Endothelial cell of umbilical vein (primary cell): ENCODE results near the gene RSPH6A. TPM values are rescaled to one million over a fixed set of nuclear protein-coding genes. Genes with fewer than 3 reads are reported as not detected.

ENCODE experiments used
- BruUV-seq: library from RNA; stranded (reverse); fragments of 400-500 nt; replicated peaks from 2 replicates; lab custom pipeline; 2021; lab: Mats Ljungman, UMichigan
- CTCF ChIA-PET: fragments of 300-600, 350-600 bp; sonication (Branson Sonifier 250); formaldehyde crosslinking; loops from one replicate; lab custom pipeline; 2021; ENCODE audit warnings: antibody characterized with exemption, inconsistent platforms; lab: Charles Lee
- POLR2A ChIA-PET: fragments of 300-600, 350-600 bp; sonication (Branson Sonifier 250); formaldehyde crosslinking; loops from one replicate; lab custom pipeline; 2021; ENCODE audit warnings: antibody characterized with exemption, inconsistent platforms; lab: Charles Lee
- DNase-seq: peaks from one replicate; pipeline ENCODE4 v3.0.0-alpha.2; 2011; ENCODE audit warnings: low read depth, low spot score
- FAIRE-seq: peaks from 2 replicates; lab custom pipeline; 2011; peaks lifted over from hg19 to GRCh38; lab: Jason Lieb, UNC
- H2AFZ ChIP-seq: 2 replicates; pipeline ENCODE4 v1.6.0; 2012; ENCODE audit warnings: low read depth, low read length, control low read depth, inconsistent platforms
- H3K27ac ChIP-seq: 2 replicates; pipeline ENCODE4 v1.5.1; 2011; ENCODE audit warnings: low read depth, mild to moderate bottlenecking, control low read depth, low read length, moderate library complexity; ENCODE audit not compliant: insufficient read depth
- H3K27me3 ChIP-seq, 2 experiments: 2 replicates each; pipeline versions ENCODE4 v1.6.0 to v1.6.1; 2011; ENCODE audit warnings: low read length in 2 of 2, mixed read lengths in 1 of 2; ENCODE audit not compliant: control insufficient read depth in 2 of 2, insufficient read depth in 2 of 2
- H3K36me3 ChIP-seq, 2 experiments: 2 replicates in 1 of 2; 3 replicates in 1 of 2; pipeline ENCODE4 v1.5.1; 2011; ENCODE audit warnings: low read length in 2 of 2, mild to moderate bottlenecking in 1 of 2, moderate library complexity in 1 of 2; ENCODE audit not compliant: control insufficient read depth in 2 of 2, insufficient read depth in 2 of 2; ENCODE audit errors: extremely low read depth in 1 of 2
- H3K4me1 ChIP-seq: 3 replicates; pipeline ENCODE4 v1.5.1; 2011; ENCODE audit warnings: mild to moderate bottlenecking, low read length; ENCODE audit not compliant: control insufficient read depth, insufficient read depth; ENCODE audit errors: extremely low read depth
- H3K4me2 ChIP-seq: 2 replicates; pipeline ENCODE4 v1.6.1; 2011; ENCODE audit warnings: low read length, control low read depth, mixed read lengths; ENCODE audit not compliant: insufficient read depth
- H3K4me3 ChIP-seq, 3 experiments: fragments of 200-600 bp in 1 of 3; sonication (generic), shearing (Covaris generic) in 1 of 3; replicated peaks in 1 of 3; 2 replicates each; pipeline ENCODE4 v1.5.1; 2011 to 2016; ENCODE audit warnings: control low read depth in 3 of 3, low read length in 3 of 3, mild to moderate bottlenecking in 2 of 3, inconsistent platforms in 1 of 3, low read depth in 1 of 3, moderate library complexity in 1 of 3; ENCODE audit not compliant: insufficient read depth in 1 of 3
- H3K79me2 ChIP-seq: 2 replicates; pipeline ENCODE4 v1.6.0; 2012; ENCODE audit warnings: low read length, inconsistent platforms; ENCODE audit not compliant: control insufficient read depth, insufficient read depth
- H3K9ac ChIP-seq: replicated peaks from 2 replicates; pipeline ENCODE3; 2011; ENCODE audit warnings: low read length, control low read depth; ENCODE audit not compliant: insufficient read depth; ENCODE audit errors: extremely low read depth
- H3K9me1 ChIP-seq: replicated peaks from 3 replicates; pipeline ENCODE4 v1.6.0; 2011; ENCODE audit warnings: mild to moderate bottlenecking, low read length; ENCODE audit not compliant: control insufficient read depth, insufficient read depth; ENCODE audit errors: extremely low read depth
- H3K9me3 ChIP-seq: replicated peaks from 2 replicates; pipeline ENCODE4 v1.5.1; 2012; ENCODE audit warnings: low read length, inconsistent platforms; ENCODE audit not compliant: control insufficient read depth, insufficient read depth
- H4K20me1 ChIP-seq: replicated peaks from 2 replicates; pipeline ENCODE3; 2011; ENCODE audit warnings: mild to moderate bottlenecking, low read length; ENCODE audit not compliant: control insufficient read depth, insufficient read depth; ENCODE audit errors: extremely low read depth
- CTCF ChIP-seq, 2 donors: IDR thresholded peaks; 1 replicate in 1 of 2; 2 replicates in 1 of 2; pipeline ENCODE4 v1.5.1; 2011; ENCODE audit warnings: low read length in 2 of 2, mild to moderate bottlenecking in 2 of 2, moderate library complexity in 2 of 2, control low read depth in 1 of 2, inconsistent platforms in 1 of 2, low read depth in 1 of 2; ENCODE audit not compliant: insufficient read depth in 1 of 2; ENCODE audit errors: extremely low read depth in 1 of 2
- EZH2 ChIP-seq: IDR thresholded peaks from 2 replicates; pipeline ENCODE4 v1.6.1; 2012; ENCODE audit warnings: borderline replicate concordance, low read depth, mild to moderate bottlenecking, moderate library complexity, low read length, inconsistent platforms; ENCODE audit not compliant: severe bottlenecking
- FOS ChIP-seq: IDR thresholded peaks from 2 replicates; pipeline ENCODE4 v1.6.1; 2011; ENCODE audit warnings: mild to moderate bottlenecking, low read length, moderate library complexity, borderline replicate concordance; ENCODE audit not compliant: insufficient read depth
- GATA2 ChIP-seq: IDR thresholded peaks from 2 replicates; pipeline ENCODE4 v1.7.0; 2011; ENCODE audit warnings: low read depth, mild to moderate bottlenecking, moderate library complexity, mixed read lengths, low read length; ENCODE audit not compliant: insufficient read length, insufficient read depth
- JUN ChIP-seq: IDR thresholded peaks from 2 replicates; pipeline ENCODE4 v1.6.1; 2011; ENCODE audit warnings: borderline replicate concordance, low read depth; ENCODE audit not compliant: insufficient read length, insufficient read depth
- MAX ChIP-seq: IDR thresholded peaks from 2 replicates; pipeline ENCODE4 v1.6.1; 2011; ENCODE audit not compliant: insufficient read depth, insufficient read length
- MYC ChIP-seq: IDR thresholded peaks from one replicate; pipeline ENCODE4 v1.6.1; 2011; ENCODE audit warnings: mild to moderate bottlenecking, low read depth, low read length
- POLR2A ChIP-seq: IDR thresholded peaks from 2 replicates; pipeline ENCODE4 v1.6.1; 2012; ENCODE audit warnings: low read depth, mild to moderate bottlenecking, control low read depth, low read length
- POLR2AphosphoS5 ChIP-seq: IDR thresholded peaks from 2 replicates; pipeline ENCODE4 v1.6.1; 2012; ENCODE audit warnings: low read depth, mild to moderate bottlenecking, control low read depth, low read length, moderate library complexity; ENCODE audit not compliant: insufficient read depth
- dilution Hi-C: fragments of 300-500 bp; cut with MboI; formaldehyde crosslinking; loops from one replicate; pipeline ENCODE4 v1.15.0; 2019; ENCODE audit warnings: low sequenced_read_pairs; ENCODE audit not compliant: extremely low pct_ligation_motif_present
- intact Hi-C: fragments of 100-400 bp; cut with micrococcal nuclease; formaldehyde crosslinking; loops from one replicate; pipeline ENCODE4 v1.10.0; 2022
- polyA plus RNA-seq, 4 experiments: library from polyadenylated mRNA; depleted of rRNA in 3 of 4; stranded (reverse) in 3 of 4; unstranded in 1 of 4; fragments of >200 nt; gene quantifications; 2 replicates each; pipeline versions ENCODE4 v1.2.1 to v1.2.3, GENCODE V29; 2011 to 2012; ENCODE audit warnings: missing spikeins in 1 of 4
- total RNA-seq: library from RNA; stranded (reverse); gene quantifications from 2 replicates; pipeline ENCODE4 v1.2.3, GENCODE V29; 2021

RSPH6A gene
- total and polyA plus RNA-seq, 2 donors (not counting 3 experiments of a cell fraction or from before 2014, with no cell fraction given) = 0.03 to 0.62 TPM

- Histone ChIP-seq H3K9ac (peak overlapping the region; percentile 65), H3K27ac (no peak overlapping the region), H3K9me3 (no peaks in the 10 kb centered on the region), H3K4me3 (peak overlapping the region in 1 of 3 experiments; percentile 82), H3K79me2 (peaks cover 2% of the 10 kb centered on the region), H3K27me3 (no peaks in the 10 kb centered on the region), H4K20me1 (no peaks in the 10 kb centered on the region), H3K36me3 (no peaks in the 10 kb centered on the region), H3K4me1 (peaks cover 14% of the 10 kb centered on the region), H3K9me1 (no peaks in the 10 kb centered on the region), H3K4me2 (peak overlapping the region; percentile 66), H2AFZ (peak overlapping the region; percentile 59)
- dilution Hi-C loops (no loop called here), intact Hi-C loops (no loop called here)
- ChIA-PET CTCF (interaction anchor here (2.4 to 6.7 kb wide), 4 partner anchors 8 to 73 kb away, joined by 10 to 125 read pairs (median 54); partner anchors contain the start of genes QPCTL and SNRPD2), POLR2A (no interaction called here)
- FAIRE-seq = no peak
- TF ChIP-seq MYC (no peak), FOS (no peak), GATA2 (no peak)
- DNase-seq = no peak
- BruUV-seq = no TSS peak
Measured at GRCh38 chr19:45766296-45766868, 48.7 kb downstream of the RSPH6A start.

- DNase-seq (no peak), FAIRE-seq (no peak)
- POLR2A ChIA-PET = no interaction called here
- H3K4me3 ChIP-seq = no peak overlapping the region
- H2AFZ ChIP-seq = no peak overlapping the region
- no peaks in the 10 kb centered on the region for H3K9me1 ChIP-seq
- no peaks in the 10 kb centered on the region for H4K20me1 ChIP-seq
- H3K27me3 ChIP-seq = no peaks in the 10 kb centered on the region
- intact Hi-C loops (no loop called here), dilution Hi-C loops (no loop called here)
- no peak overlapping the region for H3K9ac ChIP-seq
- H3K27ac ChIP-seq = no peak overlapping the region
- CTCF ChIA-PET = interaction anchor here (6.7 kb wide), 1 partner anchor 73 kb away, joined by 56 read pairs; the partner anchor contains the start of genes QPCTL and SNRPD2
- no peaks in the 10 kb centered on the region for H3K9me3 ChIP-seq
- TF ChIP-seq MYC = no peak
- TF ChIP-seq CTCF (IDR thresholded peaks at IDR 0.05; ENCODE audit: extremely low read depth in 1 of 2, insufficient read depth in 1 of 2, low read depth in 1 of 2, low read length in 2 of 2) = no peak
- TF ChIP-seq FOS = no peak
- no peak for TF ChIP-seq POLR2AphosphoS5
- TF ChIP-seq EZH2 = no peak
- TF ChIP-seq POLR2A = no peak
- no peak for TF ChIP-seq JUN
- no peak for TF ChIP-seq GATA2
- no peak for TF ChIP-seq MAX
- no peaks in the 10 kb centered on the region for H3K36me3 ChIP-seq
- peaks cover 2% of the 10 kb centered on the region for H3K79me2 ChIP-seq
- H3K4me1 ChIP-seq = peaks cover 10% of the 10 kb centered on the region
- H3K4me2 ChIP-seq = no peak overlapping the region
- no TSS peak for BruUV-seq
Measured at GRCh38 chr19:45765702-45766295, 49.3 kb downstream of the RSPH6A start.
